Esophagus muscularis mucosa (tissue), 4 donors: ENCODE data around the gene CLRN2.

ENCODE experiments used
- EP300 ChIP-seq: sonication (generic); formaldehyde crosslinking; IDR thresholded peaks from one replicate; pipeline ENCODE4 v1.6.1; 2017; ENCODE audit warnings: antibody characterized with exemption
- POLR2A ChIP-seq: fragments of 450-650 bp; IDR thresholded peaks from one replicate; pipeline ENCODE4 v1.6.1; 2017; ENCODE audit warnings: antibody characterized with exemption, moderate library complexity, mild to moderate bottlenecking, low read depth
- POLR2AphosphoS5 ChIP-seq, 2 donors: sonication (generic); formaldehyde crosslinking; IDR thresholded peaks; one replicate each; pipeline ENCODE4 v1.6.1; 2017; ENCODE audit warnings: antibody characterized with exemption in 2 of 2
- TF ChIP-seq, protein P1 (sequence below), 3 experiments: fragments of 200-600 bp in 2 of 3; fragments of 450-650 bp in 1 of 3; sonication (generic) in 2 of 3; IDR thresholded peaks; one replicate each; pipeline ENCODE4 v1.5.1; 2017 to 2019; ENCODE audit warnings: antibody characterized with exemption in 3 of 3, mild to moderate bottlenecking in 2 of 3, moderate library complexity in 1 of 3

DNA sequence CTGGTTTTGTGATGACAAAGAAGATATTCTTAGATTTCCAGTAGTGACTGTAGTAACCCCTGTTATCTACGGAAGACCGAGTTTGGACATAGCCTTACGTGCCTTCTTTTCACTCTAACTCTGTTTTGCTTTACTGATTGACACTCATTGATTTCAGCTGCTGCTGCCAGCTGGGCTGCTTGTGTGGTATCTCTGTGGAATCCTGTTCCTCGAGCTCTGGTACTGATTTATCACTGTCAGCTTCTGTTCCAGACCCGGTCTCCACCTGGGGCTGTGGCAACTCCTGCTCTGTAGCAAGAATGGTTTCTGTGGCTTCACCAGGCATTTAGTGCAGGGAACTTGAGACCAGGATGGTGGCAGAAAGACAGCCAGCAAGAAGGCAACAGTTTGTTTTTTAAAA lies 37.5 kb downstream of the CLRN2 start:
- TF ChIP-seq, protein P1, sequence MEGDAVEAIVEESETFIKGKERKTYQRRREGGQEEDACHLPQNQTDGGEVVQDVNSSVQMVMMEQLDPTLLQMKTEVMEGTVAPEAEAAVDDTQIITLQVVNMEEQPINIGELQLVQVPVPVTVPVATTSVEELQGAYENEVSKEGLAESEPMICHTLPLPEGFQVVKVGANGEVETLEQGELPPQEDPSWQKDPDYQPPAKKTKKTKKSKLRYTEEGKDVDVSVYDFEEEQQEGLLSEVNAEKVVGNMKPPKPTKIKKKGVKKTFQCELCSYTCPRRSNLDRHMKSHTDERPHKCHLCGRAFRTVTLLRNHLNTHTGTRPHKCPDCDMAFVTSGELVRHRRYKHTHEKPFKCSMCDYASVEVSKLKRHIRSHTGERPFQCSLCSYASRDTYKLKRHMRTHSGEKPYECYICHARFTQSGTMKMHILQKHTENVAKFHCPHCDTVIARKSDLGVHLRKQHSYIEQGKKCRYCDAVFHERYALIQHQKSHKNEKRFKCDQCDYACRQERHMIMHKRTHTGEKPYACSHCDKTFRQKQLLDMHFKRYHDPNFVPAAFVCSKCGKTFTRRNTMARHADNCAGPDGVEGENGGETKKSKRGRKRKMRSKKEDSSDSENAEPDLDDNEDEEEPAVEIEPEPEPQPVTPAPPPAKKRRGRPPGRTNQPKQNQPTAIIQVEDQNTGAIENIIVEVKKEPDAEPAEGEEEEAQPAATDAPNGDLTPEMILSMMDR (IDR thresholded peaks at IDR 0.05), result no peak
- no peak for TF ChIP-seq POLR2AphosphoS5 (IDR thresholded peaks at IDR 0.05)
- TF ChIP-seq EP300, result no peak
- TF ChIP-seq POLR2A, result no peak
